Activated CD8-positive, alpha-beta memory T cell treated with anti-CD3 and anti-CD28 coated beads for 48 hours (primary cell): ENCODE results near the gene PPY.
"Not testable (repeated sequence)": the region's sequence is repeated elsewhere in the genome, so short reads cannot be mapped to it uniquely, and the experiment has no call there.

ENCODE experiments used
- DNase-seq, 3 experiments: peaks; one replicate each; pipeline ENCODE4 v3.0.0-alpha.2; 2020; ENCODE audit warnings: low read depth in 2 of 3, low spot score in 2 of 3

Gene PPY, protein sequence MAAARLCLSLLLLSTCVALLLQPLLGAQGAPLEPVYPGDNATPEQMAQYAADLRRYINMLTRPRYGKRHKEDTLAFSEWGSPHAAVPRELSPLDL

DNA sequence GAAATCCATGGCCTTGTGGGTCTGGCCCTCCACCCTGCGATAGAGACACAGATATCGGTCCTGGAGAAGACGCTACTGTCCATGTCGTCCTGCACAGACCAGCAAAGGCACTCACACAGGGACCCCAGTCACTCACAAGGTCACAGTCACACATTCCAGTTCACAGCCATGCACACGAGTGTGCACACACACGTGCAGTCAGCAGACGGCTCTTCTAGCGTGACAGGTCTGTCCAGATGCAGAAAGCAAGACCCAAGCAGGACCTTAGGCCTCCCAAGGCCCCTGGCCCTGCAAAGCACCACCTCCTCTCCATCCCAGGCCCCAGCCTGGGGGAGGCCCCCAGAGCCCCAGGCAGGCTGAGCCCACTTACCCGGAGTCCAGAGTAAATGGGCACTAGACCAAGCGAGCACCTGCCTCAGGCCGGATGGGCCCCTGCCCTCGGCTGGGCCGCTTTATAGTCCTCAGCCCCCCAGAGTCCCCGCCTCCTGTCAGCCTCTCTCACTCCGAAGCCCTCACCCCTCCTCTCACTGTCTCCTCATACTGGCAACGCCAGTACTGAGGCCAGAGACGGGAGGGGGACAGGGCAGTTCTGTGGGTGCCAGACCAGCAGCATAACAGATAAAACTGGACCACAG lies at the start of gene PPY:
PPY (minus strand) TSS at position 426 of the 635 bp plus-strand sequence. CDS start 822 bp downstream, outside the sequence.
- no peak for DNase-seq

DNA sequence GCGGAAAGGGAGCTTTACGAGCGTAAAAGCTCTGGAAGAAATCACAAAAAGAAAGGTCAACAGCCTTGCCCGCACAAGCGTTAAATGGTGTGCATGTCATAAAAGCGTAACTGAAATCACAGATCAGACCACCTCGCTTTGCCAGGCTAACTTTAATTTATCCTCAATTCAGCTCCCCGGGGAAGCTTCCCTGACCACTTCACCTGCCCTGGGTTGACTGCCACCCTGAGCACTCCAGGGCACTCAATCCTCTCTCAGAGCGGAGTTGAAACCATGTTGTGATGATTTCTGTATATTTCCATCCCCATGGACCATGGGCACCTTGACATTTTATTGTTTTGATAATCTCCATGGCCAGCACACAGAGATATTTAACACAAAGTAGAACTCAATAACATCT lies 46.0 kb upstream of the PPY start:
- no peak for DNase-seq

DNA sequence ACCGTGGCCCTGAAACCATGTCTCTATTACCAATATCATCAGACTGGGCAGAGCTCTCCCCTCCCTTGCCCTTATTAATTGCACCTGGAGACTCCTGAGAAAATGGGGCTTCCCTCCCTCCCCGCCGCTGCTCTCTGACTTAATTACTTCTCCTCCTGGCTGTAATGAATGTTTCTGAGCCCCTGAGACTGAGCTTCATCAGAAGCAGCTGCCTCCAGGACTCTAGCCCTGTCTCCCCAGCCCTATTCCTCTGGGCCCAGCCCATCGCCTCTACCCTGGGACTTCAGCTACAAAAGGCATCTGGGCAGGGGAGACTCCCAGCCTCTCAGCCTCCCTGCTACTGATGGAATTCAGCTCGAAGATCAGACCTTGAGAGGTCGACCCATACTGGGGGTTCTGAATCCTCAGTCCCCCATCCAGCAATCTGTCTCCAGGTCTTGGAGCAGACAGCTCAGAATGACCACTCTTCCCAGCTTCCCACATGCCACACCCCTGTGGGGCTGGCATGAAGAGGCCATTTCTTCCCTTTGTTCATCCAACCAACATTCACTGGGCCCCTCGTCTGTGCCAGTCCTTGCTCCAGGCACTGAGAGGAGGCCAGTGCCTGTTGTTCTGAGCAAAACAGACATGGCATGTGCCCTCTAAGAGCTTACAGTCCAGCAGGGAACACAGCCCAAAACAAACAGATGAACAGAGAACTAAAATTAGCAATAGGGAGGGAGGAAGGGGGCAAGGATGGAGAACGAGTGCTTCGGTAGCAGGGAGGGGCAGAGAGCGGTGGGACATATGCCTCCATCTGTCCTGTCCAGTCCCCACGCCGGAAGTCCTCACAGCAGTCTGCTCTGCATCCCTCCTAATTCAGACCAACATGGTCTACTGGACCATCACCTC lies 45.1 kb upstream of the PPY start:
- no peak for DNase-seq

DNA sequence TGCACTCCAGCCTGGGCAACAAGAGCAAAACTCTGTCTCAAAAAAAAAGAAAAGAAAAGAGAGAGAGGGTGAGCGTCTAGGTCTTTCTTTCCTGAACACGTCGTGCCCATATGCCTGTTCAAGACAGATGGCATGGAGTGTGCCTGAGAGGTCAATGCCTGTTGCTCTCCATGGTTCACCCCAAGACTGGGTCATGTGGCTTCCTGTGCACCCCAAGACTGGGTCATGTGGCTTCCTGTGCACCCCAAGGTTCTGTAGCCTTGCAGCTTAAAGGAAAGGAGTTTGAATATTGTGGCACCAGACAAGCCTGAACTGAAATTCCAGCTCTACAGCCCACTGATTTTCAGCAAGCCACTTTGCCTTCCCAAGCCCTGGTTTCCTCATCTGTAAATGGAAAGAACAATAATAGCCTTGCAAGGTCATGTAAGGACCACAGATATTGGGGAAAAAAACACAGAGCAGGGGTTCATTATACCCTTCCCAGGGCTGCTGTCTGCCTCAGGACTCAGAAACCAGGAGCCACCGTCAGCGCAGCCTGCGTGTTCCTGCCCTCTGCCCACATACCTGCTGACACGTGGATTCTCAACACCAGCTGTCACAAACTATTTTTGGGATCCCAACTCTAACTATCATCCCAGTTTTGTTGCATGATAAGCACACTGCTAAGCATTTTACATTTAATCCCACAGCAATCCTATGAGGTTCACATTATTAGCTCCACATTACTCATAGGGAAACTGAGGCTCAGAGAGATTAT lies 44.1 kb upstream of the PPY start:
- DNase-seq = no peak

DNA sequence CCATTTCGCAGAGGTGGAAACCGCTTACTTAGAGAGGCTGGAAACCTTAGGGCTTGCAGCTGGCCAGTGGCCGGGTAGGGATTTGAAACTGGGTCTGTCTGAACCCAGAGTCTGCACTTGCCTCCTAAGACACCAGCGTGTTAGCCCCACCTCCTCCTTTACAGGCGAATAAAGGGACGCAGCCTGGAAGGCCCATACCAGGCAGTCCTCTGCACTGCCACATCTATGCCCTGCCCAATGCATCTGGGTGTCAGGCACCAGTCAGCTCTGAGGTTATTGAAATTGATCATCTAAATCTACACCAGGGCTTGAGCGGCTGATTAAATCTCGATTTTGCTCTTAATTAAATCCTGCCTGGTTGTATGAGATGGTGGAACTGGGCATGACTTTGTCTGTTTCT lies 42.2 kb upstream of the PPY start:
- no peak for DNase-seq

DNA sequence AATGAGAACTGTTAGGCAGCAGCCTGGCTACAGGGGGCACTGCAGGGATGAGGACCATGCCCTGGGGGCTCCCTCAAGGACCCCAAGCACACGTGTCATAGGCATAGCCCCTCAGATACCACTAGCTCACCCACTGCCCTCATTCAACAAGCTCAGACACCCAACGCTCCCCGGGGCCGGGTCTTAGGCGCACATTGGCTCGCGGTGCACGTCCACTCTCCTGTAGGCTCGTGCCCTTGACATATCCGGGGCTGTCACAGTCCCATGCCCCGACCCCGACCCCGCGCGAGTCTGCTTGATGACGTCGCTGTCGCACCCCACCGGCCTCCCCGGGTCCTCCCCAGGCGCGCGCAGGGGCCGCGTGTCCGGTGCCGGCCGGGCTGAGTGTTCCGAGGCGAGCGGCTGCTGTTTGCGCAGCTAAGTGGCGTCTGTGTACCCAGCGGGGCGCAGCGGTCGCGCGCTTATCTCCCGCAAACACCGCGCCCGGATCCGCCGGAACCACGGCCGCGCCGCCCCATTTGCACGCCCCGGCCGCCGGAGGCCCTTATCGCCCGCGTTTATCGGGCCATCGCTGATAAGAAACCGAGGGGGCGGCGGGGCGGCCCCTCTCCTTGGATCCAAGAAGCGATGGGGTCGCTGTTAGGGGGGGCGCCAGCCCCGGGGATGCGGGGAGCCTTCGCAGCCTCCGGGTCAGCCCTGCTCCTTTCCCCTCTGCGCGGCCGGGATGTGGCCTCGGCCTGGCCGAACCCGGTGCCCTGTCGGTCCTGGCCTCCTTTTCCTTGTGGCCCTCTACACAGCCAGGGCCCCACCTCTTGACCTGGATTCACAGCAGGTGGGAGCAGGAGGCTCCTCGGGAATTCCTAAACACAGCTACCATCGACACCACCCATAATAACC lies 41.5 kb upstream of the PPY start:
- DNase-seq = no peak

DNA sequence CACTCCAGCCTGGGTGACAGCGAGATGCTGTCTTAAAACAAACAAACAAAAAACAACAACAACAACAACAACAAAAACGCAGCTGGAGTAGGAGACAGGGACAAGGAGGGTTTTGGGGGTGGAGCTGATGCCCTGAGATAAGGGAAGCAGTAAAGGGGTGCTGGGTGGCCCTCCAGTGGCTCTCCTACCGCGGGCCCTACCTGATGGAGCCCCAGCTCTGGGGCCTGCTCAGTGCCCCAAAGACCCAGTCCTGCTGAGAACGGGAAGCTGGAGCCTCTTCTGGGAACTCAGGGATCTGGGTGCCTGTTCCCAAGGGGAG lies 40.9 kb upstream of the PPY start:
- DNase-seq = no peak

DNA sequence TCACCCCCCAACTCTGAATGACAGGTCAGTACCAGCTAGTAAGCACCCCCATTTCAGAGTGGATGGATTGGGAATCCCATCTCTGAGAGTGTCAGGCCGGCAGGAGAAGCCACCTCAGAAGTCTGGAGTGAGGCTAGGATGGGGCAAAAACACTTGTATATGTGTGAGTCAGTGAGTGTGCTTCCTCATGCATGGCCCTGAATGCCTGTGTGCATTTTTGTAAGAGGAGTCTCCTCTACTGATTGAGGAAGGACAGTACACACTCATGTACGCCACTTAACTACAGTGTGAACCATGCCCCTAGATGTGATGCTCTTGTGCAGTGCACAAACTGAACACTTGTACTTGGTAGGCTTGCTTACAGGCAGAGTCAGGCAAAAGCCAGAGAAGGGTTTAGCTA lies 39.9 kb upstream of the PPY start:
- DNase-seq = no peak

DNA sequence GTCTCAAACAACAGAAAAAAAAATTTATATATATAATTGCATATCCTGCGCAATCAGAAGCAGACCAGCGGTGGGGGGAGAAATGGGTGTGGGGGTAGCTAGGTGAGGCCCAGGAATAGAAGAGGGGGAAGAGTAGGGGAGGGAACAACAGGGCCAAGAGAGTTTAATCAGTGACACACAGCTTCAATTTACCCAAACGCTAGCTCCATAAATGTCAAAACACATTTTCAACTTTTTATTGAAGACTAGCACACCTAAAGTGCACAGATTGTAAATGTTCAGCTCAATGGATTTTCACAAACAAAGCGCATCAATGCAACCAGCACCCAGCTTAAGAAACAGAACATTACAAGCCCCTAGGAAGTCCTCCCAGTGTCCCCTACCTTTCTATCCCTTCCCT lies 37.4 kb upstream of the PPY start:
- no peak for DNase-seq

DNA sequence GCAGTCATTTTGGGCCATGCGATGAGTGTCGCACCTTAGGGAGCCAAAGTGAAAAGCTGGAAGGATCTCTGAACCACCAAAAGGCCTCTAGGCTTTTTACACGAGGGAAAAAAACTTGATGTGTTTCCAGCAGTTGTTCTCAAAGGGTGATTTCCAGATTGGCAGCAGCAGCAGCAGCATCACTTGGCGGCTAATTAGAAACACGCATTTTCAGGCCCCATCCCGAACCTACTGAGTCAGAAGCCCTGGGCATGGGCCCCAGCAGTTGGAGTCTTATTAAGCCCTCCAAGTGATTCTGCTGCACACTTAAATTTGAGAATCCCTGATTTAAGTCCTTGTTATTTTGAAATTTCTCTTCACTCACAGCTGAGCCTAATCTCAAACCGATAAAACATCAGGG lies 36.7 kb upstream of the PPY start:
- no peak for DNase-seq

DNA sequence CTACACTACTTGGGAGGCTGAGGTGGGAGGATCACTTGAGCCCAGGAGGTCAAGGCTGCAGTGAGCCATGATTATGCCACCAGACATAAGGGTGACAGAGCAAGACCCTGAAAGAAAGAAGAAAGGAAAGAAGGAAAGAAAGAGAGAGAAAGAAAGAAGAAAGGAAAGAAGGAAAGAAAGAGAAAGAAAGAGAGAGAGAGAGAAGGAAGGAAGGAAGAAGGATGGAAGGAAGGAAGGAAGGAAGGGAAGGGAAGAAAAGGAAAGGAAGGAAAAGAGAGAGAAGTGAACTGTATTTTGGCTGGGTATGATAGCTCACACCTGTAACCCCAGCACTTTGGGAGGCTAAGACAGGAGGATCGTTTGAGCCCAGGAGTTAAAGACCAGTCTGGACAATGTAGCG lies 35.8 kb upstream of the PPY start:
- DNase-seq = no peak

DNA sequence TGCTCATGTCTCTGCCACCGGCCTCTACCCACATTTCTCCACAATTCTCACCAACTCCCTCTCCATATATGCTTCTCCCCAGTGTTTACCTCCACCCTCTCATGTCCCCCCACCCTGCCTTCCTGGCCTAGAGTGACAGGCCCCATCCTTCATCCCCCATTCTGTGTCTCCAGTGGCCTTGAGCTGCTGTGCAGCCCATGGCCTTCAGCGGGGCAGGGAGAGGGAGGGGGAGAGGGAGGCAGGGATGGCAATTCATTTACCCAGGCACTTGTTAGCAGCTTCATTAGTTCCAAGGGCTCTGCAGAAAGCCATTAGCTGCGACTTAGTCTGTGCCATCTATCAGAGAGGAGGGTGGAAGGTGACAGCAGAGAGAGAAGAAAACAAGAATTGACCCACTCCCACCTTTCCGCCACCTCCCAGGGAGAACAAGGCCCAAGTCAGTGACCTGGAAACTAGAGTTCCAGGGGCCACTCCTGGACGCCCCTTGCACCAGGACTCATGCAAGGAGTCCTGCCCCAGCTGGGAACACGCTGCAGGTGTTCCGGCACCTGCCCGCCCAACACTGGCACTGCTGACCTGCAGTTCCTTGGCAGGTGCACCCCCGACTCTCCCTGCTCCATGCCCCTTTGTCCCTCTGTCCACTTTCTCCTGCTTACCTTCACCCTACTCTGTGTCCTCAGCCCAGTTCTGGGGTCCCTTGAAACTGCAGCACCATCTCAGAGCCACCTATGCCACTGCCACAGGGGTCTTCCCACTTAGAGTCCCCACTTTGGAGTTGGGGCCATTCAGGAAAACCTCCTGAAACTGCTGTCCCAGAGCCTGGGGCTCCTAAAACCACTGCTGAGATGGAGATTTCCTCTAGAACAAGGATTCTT lies 34.9 kb upstream of the PPY start:
- no peak for DNase-seq

DNA sequence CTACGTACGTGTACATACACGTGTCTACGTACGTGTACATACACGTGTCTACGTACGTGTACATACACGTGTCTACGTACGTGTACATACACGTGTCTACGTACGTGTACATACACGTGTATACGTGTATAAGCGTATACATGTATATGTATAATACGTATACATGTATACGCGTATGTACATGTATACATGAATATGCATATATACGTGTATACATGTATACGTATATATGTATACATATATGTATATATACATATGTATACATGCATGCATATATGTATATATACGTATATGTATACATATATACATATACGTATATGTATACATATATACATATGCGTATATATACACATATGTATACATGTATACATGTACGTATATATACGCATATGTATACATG lies 33.6 kb upstream of the PPY start:
- no peak for DNase-seq

DNA sequence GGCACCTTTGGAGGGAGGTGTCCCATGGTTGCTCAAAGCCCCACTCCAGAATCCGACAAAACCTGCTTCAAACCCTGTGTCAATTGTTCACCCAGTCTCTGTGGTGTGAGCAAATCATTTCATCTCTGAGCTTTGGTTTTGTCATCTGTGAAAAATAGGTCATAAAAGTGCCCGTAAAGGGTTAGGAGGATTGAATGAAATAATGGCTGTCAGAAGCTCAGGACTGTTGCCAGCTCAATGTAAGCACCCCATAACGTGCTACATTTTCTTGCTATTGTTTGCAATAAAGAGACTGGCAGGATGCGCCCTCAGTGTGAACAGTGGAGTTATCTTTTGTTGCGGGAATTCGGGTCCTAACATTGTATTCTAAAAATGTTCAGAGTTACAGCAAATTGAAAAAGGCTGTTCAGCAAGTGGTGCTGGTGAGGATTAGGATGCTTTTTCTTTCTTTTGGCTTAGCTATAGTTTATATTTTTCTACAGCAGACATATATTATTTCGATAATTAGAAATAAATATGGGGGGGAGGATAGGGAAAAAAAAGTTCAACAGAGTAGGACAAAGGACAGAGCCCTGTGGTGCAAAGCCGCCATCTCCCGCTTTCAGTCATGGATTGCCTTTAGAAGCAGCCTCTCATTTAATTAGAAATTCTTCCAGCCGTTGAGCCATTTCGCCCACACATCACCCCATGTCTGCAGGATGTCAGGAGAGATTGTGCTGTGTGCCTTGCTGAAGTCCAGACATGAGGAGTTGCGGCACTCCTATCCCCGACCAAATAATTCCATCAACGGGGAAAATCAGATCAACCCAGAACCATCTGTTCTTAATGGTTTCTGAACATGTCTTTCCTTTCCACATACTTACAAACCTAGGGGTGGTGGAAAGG lies 32.3 kb upstream of the PPY start:
- DNase-seq = no peak

DNA sequence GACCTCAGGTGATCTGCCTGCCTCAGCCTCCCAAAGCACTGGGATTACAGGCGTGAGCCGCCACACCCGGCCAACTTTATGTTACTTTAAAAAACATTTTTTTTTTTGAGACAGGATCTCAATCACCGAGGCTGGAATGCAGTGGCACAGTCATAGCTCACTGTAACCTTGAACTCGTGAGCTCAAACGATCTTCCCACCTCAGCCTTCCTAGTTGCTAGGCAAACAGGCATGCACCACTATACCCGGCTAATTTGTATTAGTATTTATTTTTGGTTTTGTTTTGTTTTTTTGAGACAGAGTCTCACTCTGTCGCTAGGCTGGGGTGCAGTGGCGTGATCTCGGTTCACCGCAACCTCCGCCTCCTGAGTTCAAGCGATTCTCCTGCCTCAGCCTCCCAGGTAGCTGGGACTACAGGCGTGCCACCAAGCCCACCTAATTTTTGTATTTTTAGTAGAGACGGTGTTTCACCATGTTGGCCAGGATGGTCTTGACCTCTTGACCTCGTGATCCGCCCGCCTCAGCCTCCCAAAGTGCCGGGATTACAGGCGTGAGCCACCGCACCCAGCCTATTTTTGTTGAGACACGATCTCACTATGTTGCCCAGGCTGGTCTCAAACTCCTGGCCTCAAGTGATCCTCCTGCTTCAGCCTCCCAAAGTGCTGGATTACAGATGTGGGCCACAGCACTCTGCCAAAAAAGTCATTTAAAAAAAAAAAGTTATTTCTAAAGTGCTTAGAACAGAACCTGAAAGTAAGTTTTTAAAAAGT lies 30.4 kb upstream of the PPY start:
- not testable (repeated sequence) for DNase-seq

DNA sequence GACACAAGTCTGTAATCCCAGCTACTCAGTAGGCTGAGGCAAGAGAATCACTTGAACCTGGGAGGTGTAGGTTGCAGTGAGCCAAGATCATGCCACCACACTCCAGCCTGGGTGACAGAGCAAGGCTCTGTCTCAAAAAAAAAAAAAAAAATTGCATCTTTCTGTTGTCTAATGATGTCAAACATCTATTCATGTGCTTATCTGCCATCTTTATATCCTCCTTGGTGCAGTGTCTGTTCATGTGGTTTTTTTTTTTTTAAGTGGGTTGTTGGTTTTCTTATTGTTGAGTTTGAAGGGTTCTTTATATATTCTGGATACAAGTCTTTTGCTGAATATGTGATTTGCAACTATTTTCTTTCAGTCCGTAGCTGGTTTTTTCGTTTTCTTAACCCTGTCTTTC lies 29.2 kb upstream of the PPY start:
- DNase-seq = not testable (repeated sequence)

DNA sequence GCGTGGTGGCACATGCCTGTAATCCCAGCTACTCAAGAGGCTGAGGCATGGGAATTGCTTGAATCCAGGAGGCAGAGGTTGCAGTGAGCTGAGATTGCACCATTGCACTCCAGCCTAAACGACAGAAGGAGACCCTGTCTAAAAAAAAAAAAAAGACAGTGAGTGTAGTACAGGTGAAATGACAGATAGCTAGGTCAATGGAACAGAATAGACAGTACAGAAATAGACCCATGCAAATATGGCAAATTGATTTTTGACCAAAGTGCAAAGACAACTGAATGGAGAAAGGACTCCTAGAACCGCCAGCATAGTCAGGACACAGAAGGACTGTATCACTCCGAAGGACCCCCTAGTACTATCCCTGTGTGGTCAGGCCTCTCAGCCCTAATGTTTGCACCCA lies 28.1 kb upstream of the PPY start:
- DNase-seq = no peak

DNA sequence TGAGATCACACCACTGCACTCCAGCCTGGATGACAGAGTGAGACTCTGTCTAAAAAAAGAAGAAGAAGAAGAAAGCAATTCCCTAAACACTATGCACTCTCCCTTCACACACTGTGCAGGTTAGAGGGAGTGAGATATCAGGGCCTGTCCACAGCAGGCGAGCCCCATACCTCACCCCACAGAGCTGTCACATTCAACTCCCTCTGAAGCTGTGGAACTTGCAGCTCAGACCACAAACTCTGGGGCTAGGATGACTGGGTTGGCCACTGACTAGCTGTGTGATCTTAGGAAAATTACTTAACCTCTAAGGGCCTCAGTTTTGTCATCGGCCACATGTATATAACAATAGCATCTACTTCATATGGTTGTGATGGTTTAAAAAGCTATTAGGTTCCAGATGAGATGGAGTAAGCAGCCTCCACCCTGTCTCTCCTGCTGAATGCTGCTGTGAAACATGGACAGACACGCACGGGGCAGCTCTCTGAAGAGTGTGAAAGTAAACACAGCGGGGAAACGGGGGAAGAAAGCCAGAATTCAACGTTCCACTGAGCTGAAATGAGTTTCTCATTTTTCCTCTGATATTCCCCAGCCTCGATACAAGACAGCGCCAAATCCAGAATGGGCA lies 25.1 kb upstream of the PPY start:
- no peak for DNase-seq
